Frontal cortex (tissue), 4 donors: ENCODE data around the gene PHTF2. TPM values are rescaled to one million over a fixed set of nuclear protein-coding genes. Genes with fewer than 3 reads are reported as not detected.
"Not testable (repeated sequence)": the region's sequence is repeated elsewhere in the genome, so short reads cannot be mapped to it uniquely, and the experiment has no call there.

ENCODE experiments used
- DNase-seq, 2 donors: peaks; one replicate each; pipeline ENCODE4 v3.0.0; 2012; ENCODE audit warnings: low spot score in 2 of 2
- FAIRE-seq: peaks from 2 replicates; lab custom pipeline; 2012; peaks lifted over from hg19 to GRCh38; lab: Jason Lieb, UNC
- total RNA-seq: library from RNA; depleted of rRNA; stranded (reverse); fragments of >200 nt; gene quantifications from one replicate; pipeline ENCODE4 v1.2.3, GENCODE V29; 2014
- donor health status: control.
- donor health status: control.
- donor health status: control.

The PHTF2 gene
- total RNA-seq, 1 donor from 2014 or later, result 39.9 TPM

DNA sequence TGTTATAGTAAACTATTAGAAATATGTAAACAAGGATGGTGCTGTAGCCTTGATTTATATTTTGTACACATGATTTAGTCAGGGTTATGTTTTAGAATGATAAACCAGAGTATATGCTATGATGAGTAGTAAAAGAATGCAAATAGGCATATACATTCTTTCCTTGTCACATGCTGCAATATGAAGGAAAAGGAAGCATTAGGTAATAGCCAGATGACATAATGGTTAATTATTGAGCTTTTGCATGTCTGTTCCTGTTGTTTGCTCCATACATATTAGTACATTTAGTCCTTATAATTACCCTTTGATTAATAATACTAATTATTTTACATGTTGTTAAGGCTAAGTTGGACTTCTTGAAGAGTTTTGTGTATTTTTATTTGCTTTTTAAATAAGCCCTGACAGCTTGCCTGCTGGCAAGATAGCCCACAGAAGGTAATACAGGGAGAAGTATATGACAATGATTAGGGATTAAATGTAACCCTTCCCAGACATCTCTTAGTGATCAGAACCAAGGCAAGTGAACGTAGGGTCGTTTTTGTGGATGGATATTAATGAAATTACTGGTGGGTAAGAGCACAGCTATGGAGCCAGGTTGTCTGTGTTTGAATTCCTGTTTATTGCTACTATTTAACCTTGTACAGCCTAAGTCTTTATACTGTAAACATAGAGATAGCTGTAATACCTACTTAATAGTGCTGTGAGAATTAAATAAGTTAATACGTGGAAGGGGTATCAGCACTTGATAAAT is 68.4 kb downstream of the PHTF2 start:
- FAIRE-seq (no peak), DNase-seq (no peak)

DNA sequence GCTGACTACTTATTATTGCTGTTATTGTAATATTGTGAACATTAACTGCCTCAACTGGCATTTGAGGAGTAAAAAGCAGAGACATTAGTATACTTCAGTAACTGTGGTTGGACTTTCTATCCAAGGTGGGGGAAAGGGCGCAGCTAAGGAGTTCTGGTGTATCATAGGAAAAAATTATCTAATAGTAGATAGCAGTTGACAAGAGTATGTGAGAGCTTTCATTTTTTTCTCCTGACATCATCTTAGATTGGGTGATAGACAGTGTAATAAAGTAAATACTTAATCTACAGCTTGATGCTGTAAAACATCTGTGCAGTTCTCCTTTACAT is 68.9 kb downstream of the PHTF2 start:
- FAIRE-seq (no peak), DNase-seq (no peak)

DNA sequence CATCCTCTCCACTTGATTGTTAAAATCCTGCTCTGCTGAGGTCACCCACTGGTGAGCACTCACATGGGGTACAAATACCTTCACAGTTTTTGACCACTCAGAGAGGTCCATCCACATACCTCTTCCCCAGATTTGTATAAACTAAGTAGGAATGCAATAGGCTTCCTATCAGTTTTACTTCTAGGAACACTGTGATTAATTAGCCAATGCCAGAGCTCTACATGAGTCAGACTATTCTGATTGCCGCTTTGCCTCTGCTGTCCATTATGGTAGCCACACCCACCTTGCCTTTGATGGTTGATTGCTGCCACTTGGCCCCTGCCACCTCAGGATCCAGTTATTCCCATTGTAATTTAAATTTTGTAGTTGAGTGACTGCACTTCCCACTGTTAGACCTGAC is 73.7 kb downstream of the PHTF2 start:
- not testable (repeated sequence) for FAIRE-seq, DNase-seq

DNA sequence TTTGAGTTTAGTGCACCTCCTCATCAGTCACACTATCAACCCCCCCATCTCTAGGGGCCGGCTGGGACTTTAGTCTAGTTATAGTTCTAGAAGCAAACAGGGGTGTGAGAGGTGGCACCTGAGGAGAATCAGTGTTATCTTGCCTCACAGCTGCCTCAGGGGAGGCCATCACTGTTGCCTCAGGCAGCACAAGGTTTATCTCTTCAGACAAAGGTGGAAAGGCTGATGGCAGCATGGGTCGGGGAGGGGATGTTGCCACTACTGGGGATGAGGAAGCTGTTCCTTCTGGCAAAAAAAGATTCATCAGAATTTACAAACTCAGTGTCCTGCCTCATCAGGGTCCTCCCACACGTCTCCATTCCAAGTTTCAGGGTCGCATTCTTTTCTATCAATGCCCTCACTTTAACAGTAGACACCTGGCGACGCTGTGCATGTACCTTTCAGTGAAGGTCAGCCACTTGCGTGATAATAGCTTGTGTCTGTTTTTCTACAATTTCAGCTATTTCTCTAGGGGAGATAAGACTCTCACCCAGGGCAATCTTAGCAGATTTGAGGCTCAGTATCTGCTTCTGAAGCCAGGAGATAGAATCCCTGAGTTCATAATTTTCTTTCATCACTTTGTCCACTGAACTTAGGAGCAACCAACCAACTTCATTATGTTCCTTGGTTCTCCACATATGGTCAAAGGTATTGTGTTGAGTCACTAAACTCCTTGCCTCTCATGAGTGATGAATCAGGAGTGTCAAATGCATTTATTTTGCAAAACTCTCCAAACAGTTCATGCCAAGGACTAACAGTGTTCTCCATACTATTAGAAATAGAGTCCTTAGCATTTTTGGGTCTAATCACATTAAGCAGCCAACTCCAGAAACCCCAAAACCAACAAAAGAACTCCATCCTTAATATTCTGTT is 75.1 kb downstream of the PHTF2 start:
- DNase-seq, FAIRE-seq: not testable (repeated sequence)

DNA sequence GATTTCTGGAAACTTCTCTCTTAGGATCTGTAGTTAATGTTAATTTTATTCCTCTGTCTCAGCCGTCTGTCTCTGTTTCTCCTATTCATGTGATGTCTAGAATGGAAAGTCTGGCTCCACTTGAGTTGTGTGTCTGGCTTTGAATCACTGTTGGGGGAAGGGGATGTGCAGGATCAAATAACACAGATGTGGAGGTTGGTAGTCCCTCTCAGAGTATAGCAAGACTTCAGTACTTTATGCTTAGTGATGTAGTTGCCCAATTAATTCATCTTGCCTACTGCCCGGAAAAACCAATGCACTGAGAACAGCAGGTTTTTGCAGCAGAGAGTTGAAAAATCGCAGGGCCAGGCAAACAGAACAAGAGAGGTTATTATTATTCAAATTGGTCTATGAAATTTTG is 79.2 kb downstream of the PHTF2 start:
- DNase-seq (no peak), FAIRE-seq (no peak)

DNA sequence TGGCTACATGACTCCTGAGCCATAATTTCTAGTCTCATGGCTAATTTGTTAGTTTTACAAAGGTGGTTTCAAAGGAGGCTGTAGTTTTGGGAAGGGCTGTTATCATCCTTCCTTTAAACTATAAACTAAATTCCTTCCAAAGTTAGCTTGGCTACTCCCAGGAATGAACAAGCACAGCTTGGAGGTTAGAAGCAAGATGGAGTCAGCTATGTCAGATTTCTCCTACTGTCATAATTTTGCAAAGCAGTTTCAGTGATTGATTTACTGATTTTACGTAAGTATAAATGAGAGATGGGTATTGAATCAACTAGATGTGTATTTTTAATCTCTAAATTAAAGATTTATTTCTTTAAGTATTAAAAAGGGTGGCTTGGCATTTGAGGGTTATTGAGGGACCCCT is 79.9 kb downstream of the PHTF2 start:
- no peak for FAIRE-seq
- no peak for DNase-seq

DNA sequence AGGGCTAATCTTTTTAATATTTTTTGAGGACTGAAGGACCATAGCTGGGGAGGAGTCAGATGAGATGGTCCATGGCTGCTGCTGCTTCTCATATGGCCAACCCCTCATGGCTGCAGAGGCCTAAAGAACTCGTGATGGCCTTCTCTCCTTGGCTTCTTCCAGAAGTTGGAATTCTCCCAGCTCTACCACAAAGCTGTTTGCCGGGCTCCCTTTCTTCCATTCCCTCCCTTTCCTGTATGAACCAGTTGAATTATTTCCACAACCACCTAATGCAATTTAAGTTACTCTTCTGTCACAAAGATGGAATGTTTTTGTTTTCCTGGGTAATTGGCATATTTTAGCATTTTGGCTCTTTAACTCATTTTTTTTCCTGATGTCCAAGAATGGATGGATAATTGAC is 80.7 kb downstream of the PHTF2 start:
- DNase-seq (no peak), FAIRE-seq (no peak)

DNA sequence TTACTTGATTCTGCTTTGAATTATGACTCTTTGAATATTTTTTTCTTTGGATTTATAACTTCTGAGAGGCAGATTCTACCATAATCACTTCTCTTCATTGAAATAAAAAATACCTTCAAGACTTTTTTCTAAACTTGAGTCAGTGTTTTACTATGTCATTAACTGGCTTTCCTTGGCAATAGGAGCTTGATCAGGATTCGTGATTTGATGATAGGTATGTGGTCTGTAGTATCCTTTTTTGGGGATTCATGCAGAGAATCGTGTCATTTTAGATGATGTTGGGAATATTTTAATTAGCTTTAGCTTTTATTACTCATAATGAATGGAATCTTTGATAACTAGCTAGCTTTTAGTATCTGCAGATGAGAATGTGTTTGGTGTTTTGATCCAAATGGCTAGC is 83.3 kb downstream of the PHTF2 start:
- no peak for FAIRE-seq
- no peak for DNase-seq

DNA sequence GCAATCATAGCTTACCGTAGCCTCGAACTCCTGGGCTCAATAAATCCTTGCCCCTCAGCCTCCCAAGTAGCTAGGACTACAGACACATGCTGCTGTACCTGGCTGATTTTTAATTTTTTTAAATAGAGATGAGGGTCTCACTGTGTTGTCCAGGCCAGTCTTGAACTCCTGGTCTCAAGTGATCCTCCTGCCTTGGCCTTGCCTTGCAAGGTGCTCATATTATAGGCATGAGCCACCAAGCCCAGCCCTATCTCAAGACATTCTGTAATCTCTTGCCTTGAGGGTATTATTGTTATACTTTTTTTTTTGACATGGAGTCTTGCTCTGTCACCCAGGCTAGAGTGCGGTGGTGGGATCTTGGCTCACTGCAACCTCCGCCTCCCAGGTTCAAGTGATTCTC is 86.6 kb downstream of the PHTF2 start:
- DNase-seq, result no peak
- FAIRE-seq, result no peak

DNA sequence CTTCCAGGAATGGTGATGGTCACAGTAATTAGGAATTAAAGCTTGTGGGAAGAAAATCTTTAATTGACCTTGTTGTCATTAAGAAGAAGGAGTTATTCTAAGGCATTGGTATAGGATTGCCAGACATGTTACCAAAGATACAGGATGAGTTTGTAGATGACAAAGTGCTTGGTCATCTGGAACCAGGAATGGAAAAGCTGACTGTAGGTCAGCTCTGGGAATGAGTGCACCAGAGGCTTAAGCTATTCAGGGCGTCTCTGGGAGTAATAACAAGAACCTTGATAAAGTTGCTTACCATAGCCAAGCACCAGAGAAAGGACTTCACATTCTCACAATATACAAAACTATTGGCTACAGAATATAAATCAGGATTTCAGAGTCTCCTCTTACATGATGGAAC is 89.0 kb downstream of the PHTF2 start:
- DNase-seq, result no peak
- FAIRE-seq, result no peak

DNA sequence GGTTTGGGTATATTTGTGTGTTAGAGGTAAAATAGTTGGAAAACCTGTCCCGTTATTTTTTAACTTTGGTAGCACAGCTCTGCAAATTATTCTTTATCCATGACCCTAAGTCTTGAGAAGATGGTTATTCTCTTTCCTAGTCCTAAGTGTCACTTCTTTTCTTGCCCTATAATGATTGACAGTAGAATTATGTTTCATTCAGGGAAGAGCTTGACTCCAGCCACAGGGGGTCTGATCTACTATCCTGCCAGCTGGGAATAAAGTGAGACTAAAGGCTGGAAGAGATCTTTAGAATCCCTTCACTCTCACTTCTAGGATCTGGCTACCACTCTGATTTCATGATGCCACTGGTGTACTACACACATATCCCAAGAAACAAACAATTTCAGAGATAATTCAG is 90.4 kb downstream of the PHTF2 start:
- DNase-seq, result no peak
- FAIRE-seq, result no peak

DNA sequence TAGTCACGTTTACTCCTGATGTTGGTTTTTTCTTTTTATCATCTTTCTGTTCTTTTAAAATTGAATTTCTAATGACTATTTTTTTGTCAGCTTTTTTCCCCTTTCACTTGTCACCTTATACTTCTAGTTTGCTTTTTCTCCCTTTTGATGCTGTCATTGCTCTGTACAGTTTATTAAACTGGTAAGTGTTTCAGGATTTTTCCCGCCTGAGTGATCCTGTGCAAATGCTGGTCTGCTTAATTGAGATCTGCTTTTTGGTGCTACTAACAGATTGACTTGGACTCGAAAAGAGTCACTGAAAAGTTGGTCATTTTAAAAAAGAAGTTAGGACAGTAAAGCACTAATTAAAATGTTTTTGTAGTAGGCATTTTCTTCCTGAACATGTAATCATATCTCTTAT is 95.2 kb downstream of the PHTF2 start:
- FAIRE-seq (peak; percentile 30), DNase-seq (no peak)

DNA sequence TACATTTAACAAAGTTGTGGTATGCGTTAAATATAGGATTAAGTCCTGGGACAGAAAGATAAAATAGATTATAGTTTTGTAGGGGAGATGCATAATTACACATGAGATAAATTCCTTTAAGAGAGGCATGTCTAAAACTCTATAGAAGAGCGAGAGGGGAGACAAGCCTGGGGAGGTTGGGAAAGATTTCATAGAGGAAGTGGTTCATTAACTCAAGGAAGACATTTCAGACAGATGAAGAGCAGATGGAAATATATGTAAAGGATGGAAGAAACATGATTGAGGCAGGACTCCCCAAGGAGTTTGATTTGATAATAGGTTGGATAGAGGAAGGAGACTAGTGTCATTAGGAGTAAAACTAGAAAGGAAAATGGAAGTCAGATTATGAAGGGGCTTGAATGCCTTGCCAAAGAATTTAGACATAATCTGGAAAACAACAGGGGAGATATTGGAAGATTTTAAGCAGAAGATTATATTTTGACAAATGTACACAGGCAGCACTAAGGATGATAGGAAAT is 96.1 kb downstream of the PHTF2 start:
- FAIRE-seq (no peak), DNase-seq (no peak)

DNA sequence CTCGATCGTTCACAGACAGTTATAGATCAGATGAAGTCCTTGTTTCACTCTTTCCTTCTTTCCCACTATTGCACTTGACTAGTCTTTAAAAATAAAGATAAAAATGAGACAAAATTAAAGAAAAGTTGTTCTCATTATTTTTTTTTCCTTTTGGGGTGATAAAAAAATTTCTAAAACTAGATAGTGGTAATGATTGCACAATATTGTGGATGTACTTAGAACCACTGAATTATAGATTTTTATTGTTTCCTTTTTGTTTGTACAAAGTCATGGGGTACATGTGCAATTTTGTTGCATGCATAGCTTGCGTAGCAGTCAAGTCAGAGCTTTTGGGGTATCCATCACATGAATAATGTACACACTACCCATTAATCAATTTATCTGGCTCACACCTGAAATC is 97.3 kb downstream of the PHTF2 start:
- FAIRE-seq (no peak), DNase-seq (no peak)

DNA sequence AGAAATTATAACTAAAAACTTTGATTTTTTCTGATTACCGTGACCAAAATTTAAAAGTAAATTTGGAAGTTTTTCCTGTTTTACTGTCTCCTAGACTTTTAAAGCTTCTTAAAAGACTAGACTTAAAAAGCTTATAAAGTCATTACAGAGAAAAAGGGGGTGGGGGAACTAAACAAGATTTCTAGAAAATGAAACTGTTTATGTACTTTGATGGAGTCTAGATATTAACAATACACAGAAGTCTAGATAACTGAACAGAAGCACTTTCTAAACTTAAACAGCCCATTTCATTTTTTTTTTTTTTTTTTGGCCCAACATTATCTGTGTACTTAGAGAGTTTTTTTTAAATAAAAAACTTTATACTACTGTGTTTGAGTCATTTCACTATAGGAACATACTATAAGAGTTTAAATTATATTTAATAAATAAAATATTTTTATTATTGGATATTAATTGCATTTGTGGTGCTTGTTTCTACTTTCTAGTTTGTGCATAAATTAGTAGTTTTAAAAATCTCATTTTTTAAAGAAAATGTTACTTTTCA is 98.5 kb downstream of the PHTF2 start:
- FAIRE-seq (peak; percentile 34), DNase-seq (no peak)

DNA sequence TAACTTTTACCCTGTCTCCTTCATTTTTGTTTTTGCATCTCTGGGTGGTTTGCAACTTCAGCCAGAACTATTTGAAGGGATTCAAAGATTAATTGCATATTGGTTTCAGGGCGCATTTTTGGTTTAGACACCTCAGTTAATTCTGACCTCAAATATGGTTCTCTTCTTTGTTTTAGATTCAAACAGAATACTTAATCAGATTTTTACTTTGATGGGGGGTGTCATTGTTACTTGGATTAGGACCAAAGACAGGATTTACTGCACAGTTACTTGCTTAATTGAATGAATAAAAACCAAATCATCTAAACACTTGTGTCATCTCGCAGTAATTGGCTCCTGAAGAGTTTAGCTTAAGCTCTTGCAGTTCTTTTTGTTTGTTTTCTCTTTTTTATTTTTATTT is 100.9 kb downstream of the PHTF2 start:
- FAIRE-seq, result no peak
- no peak for DNase-seq

DNA sequence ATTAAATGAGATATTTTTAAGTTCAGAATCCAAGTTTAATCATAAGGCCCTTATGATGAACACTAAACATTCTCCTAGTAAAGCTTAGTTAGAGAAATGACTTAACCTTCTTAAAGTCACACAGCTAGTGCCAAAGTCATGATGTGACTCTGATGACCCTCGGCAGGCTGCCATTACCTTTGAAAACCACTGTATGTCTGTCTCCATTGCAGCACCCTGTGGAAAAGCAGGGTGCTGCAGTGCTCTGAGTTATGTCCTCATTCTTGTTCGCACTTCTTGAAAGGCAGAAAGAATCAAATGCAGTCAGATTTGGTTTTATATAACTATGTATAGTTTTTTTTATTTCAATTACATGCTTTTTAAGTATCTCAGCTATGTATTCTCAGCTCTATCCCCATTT is 105.0 kb downstream of the PHTF2 start:
- DNase-seq, result no peak
- FAIRE-seq, result no peak

DNA sequence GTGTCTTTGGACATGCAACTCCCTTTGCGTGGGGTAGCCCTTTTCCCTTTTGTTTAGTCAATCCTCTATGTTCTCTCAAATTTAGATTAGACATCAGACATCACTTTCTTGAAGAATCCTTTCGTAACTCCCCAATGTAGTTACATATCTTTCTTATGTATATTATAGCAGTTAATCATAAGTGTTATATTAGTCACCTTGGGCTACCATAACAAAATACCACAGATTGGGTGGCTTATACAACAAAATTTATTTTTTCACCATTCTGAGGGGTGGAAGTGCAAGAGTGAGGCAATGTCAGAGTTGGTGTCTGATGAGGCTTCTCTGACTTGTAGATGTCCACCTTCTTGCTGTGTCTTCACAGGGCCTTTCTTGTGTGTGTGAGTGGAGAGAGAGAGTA is 105.7 kb downstream of the PHTF2 start:
- DNase-seq (no peak), FAIRE-seq (no peak)

DNA sequence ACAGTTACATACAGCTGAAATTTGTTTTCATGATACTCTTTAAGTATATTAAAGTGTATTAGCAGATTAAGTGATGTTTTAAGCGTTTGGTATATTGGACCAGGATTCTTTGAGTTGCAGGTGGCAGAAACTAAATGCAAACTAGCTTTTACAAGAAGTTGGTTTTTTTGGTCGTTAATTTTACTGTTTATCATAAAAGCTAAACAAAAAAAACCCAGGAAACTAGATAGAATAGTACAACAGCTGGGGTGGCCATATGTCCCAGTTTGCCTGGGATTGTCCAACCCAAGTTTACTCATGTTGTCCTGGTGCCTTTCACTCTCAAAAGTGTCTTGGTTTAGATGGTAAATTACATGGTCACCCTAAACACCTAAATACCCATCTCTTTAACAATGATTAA is 108.7 kb downstream of the PHTF2 start:
- FAIRE-seq (no peak), DNase-seq (no peak)

DNA sequence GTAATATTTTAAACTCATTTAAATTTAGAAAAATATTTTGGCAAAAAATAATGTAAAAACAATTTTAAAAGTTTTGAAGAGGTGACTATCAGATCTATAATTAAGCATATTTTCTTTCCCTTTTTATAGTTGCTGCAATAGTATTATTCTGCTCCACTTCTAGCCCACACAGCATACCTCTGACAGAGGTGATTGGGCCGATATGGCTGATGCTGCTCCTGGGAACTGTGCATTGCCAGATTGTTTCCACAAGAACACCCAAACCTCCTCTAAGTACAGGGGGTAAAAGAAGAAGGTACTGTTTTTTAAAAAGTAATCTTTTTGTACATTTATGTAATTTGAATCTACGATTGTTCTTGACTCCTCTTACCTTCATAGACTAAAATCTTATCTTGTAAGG is 110.1 kb downstream of the PHTF2 start:
- DNase-seq, result no peak
- no peak for FAIRE-seq

DNA sequence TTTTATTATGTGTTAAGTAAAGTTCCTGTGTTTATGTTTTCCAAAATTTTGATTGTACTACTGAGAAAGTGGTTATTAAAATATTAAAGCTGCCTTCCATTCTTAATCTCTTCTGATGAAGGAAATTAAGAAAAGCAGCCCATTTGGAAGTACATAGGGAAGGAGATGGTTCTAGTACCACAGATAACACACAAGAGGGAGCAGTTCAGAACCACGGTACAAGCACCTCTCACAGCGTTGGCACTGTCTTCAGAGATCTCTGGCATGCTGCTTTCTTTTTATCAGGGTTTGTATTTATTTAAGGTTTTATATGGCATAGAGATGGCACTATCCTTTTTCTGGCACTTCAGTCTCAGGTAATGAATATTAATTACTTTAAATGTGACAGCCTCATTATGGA is 111.6 kb downstream of the PHTF2 start:
- no peak for DNase-seq
- FAIRE-seq, result no peak
